ENCODE results near the gene F10.

F10 gene

GRCh38 chr13:113140677-113141600 is 18.3 kb downstream of the F10 start:
- DNase-seq = no peak

GRCh38 chr13:113141601-113141970 is 19.0 kb downstream of the F10 start:
- DNase-seq = no peak

GRCh38 chr13:113142876-113143275 is 20.3 kb downstream of the F10 start:
- DNase-seq = no peak

DNA sequence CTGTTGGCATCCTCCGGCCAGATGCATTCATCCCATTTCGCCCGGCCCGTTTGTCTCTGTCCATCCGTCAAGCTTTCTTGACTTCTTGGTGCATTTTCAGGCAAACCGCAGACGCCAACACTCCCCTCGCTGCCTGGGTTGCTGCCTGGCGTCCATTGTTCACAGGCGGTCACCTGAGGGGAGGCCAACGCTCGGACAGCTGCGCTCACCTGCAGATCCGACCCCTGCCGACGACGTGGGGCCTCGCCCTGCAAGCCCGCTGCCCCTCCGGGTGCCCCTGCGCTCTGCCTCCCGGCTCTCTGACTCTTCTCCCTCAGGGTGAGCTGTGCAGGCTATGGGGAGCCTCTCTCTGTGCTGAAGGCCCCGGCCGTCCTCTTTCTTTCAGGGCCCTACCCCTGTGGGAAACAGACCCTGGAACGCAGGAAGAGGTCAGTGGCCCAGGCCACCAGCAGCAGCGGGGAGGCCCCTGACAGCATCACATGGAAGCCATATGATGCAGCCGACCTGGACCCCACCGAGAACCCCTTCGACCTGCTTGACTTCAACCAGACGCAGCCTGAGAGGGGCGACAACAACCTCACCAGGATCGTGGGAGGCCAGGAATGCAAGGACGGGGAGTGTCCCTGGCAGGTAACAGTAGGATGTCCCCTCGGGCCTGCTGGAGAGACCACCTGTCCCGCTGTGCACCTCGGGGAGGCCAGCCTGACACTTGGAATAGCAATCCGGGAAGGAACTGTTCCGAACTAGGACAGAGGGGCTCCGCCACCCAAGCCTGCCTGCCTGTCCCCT is 21.1 kb downstream of the F10 start:
- no peak for DNase-seq

- DNase-seq = no peak
Observed at GRCh38 chr13:113144255-113144629, 21.6 kb downstream of the F10 start.

DNA sequence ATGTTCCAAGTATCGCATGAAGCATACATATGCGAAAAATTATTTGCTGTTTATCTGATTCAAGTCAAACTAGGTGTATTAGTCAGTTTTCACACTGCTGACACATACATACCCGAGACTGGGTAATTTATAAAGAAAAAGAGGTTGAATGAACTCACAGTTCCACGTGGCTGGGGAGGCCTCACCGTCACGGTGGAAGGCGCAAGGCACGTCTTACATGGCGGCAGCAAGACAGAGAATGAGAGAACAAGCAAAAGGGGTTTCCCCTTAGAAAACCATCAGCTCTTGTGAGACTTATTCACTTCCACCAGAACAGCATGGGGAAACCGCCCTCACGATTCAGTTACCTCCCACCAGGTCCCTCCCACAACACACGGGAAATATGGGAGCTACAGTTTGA is 22.9 kb downstream of the F10 start:
- no peak for DNase-seq

- DNase-seq = no peak
Observed at GRCh38 chr13:113145911-113146598, 23.5 kb downstream of the F10 start.

DNA sequence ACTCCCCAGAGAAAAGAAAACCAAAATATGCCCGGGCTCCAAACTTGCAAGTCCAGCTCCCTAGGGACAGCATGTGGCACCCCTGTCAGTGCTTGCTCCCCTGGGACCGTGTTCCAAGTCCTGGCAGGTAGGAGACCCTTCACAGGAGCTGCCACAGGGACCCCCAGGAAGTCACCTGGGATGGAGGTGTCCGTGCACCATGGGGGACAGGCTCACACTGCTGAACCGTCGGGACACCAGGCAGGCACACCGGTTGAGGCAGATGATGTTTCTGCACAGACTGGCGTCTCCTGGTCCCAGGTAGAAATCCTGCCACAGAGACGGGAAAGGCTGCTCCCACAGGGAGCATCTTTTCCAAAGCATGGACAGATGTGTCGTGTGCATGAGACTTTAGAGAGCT is 24.2 kb downstream of the F10 start:
- no peak for DNase-seq

DNA sequence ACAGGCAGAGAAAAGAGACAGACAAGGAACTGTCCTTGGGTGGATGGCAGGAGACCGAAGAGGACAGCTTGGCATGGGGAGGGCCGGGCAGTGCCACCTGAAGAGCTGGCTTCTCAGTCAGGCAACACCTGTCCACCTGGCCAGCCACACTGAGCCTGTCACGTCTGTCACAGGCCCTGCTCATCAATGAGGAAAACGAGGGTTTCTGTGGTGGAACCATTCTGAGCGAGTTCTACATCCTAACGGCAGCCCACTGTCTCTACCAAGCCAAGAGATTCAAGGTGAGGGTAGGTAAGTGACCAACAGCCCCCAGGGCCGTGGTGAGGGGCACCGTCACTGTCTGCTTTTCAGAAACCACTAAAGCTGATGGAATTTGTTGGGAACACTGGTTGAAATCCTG is 24.6 kb downstream of the F10 start:
- DNase-seq = no peak

- no peak for DNase-seq
Observed at GRCh38 chr13:113148407-113148806, 25.8 kb downstream of the F10 start.

GRCh38 chr13:113148940-113149503 is 26.4 kb downstream of the F10 start:
- DNase-seq = no peak

GRCh38 chr13:113149711-113150549 is 27.3 kb downstream of the F10 start:
- DNase-seq = no peak

DNA sequence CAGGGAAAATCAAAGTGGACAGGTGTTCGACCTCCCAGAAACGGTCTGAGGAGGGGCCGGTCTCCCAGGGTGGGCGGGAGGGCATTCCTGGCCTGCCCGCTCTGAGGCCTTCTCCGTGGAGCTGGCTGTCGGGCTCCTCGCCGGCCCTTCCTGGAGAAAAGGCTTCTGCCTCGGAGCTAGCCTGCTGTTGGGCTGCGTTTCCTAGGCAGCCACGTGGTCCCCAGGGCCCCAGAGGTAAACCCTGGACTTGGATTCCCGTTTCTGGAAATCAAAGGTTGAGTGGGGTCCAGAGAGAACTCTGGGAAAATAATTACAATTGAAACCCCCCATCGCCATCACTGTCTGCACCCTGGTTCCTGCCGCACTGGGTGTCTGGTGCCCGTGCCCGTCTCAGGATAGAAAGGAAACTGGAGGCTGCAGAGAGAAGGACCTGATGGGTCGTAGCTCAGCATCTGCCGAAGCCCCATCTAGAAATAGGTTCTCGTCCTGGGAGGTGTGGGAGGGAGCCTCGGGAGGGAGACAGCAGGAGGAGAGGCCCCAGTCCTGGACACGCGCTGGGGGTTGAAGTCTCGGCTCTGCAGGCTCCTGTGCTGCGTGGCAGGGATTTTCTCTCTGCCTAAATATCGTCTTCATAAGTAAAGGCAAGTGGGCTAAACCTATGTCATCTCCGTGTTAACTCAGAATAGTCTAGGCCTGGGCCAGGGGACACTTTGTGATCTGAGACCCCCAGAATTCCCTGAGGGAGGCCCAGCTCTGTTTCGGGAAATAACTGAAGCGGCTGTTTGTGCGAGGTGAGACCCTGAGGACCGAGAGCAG is 28.2 kb downstream of the F10 start:
- DNase-seq = no peak

DNA sequence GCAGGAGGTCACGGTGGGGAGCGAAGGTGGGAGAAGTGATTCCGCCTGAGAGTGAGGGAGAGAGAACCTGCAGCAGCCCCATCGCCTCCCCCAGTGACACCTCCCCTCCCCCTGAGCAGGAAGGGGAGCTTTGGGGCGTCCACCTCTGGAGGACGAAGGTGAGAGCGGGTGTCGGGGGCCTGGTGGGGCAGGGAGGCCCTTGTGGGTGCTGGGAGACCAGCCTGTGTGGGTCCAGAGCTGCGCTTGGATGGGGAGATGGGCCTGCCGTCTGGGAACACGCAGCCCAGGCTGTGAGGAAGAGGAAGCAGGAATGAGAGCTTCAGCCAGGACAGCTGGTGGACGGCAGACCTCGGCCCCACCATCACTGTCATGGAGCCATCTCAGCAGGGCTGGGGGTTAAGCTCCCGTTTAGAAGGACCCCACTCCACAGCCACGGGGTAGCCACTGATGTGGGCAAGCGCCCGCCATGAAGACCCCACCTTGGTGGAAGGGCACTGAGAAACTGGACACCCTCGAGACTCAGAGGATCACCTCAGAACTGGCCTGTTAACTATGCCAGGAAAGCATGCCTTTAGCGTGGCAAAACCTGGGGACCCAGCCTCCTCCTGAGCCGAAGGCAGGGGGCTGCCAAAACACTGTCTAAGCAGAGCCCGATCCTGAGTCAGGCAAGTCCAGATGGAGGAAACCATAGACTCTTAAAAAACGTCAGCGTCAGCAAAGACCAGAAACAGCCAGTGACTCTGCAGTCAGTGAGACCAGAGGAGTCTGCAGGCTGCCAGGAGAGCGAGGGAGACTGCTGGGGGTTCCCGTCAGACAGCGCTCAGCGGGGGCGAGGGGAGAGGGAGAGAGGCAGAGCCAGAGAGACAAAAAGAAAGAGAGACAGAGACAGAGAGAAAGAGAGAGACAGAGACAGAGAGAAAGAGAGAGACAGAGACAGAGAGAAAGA is 29.4 kb downstream of the F10 start:
- no peak for DNase-seq

DNA sequence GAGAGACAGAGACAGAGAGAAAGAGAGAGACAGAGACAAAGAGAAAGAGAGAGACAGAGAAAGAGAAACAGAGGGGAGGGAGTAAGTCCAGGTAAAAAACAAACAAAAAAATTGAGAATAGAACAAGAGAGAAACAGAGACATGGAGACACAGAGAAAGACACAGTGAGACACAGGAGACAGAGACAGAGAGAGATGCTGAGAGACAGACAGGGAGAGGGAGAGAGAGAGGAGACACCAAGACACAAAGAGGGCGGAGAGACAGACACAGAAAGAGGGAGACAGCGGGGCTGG is 30.0 kb downstream of the F10 start:
- peak; percentile 35 for DNase-seq

- no peak for DNase-seq
Observed at GRCh38 chr13:113152984-113153809, 30.6 kb downstream of the F10 start.

GRCh38 chr13:113153810-113154748 is 31.5 kb downstream of the F10 start:
- DNase-seq = peak; percentile 61

DNA sequence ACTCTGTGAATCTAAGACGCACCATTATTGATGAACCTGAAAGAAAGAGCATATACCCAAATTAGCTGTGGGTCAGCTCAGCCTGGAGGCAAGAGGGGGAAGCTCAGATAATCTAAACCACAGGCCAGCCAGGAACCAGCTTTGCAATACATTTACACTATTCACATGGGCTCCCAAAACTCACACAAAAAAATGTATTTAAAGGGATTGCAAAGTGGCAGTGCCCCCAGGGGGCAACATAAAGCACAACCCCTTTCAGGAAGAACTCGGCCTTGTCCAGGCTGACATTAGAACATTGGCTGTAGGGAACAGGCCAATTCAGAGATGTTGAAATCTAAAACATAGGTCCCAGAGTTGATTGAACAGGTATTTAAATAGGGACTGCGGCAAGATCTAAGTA is 32.6 kb downstream of the F10 start:
- DNase-seq = no peak
